Mucosa of stomach (tissue), 1 donor: ENCODE data around the gene PSRC1.

ENCODE experiments used
- H3K27me3 ChIP-seq: one replicate; pipeline ENCODE4 v1.7.0; 2013; ENCODE audit warnings: mild to moderate bottlenecking, low read length; ENCODE audit not compliant: control insufficient read depth, insufficient read depth
- H3K36me3 ChIP-seq: one replicate; pipeline ENCODE4 v1.7.0; 2013; ENCODE audit warnings: low read length; ENCODE audit not compliant: control insufficient read depth, insufficient read depth
- H3K4me1 ChIP-seq: one replicate; pipeline ENCODE4 v1.7.0; 2013; ENCODE audit warnings: mild to moderate bottlenecking, low read length; ENCODE audit not compliant: control insufficient read depth, insufficient read depth
- H3K4me3 ChIP-seq: one replicate; pipeline ENCODE4 v1.7.0; 2013; ENCODE audit warnings: low read length
- H3K9ac ChIP-seq: one replicate; pipeline ENCODE4 v1.7.0; 2013; ENCODE audit warnings: mild to moderate bottlenecking, low read length, moderate library complexity
- H3K9me3 ChIP-seq: one replicate; pipeline ENCODE4 v1.7.0; 2013; ENCODE audit warnings: mild to moderate bottlenecking, low read length, moderate library complexity; ENCODE audit not compliant: control insufficient read depth
- donor health status: Pancreatic carcinoma.

Gene PSRC1

DNA sequence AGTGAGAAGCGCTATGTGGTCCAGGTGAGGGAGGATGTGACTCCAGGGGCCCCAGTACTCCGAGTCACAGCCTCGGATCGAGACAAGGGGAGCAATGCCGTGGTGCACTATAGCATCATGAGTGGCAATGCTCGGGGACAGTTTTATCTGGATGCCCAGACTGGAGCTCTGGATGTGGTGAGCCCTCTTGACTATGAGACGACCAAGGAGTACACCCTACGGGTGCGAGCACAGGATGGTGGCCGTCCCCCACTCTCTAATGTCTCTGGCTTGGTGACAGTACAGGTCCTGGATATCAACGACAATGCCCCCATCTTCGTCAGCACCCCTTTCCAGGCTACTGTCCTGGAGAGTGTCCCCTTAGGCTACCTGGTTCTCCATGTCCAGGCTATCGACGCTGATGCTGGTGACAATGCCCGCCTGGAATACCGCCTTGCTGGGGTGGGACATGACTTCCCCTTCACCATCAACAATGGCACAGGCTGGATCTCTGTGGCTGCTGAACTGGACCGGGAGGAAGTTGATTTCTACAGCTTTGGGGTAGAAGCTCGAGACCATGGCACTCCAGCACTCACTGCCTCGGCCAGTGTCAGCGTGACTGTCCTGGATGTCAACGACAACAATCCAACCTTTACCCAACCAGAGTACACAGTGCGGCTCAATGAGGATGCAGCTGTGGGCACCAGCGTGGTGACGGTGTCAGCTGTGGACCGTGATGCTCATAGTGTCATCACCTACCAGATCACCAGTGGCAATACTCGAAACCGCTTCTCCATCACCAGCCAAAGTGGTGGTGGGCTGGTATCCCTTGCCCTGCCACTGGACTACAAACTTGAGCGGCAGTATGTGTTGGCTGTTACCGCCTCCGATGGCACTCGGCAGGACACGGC lies 31.4 kb downstream of the PSRC1 start:
- Histone ChIP-seq H3K9ac (no peak overlapping the region), H3K4me1 (peaks cover 27% of the 10 kb centered on the region), H3K27me3 (peaks cover 6% of the 10 kb centered on the region), H3K36me3 (no peaks in the 10 kb centered on the region), H3K4me3 (no peak overlapping the region), H3K9me3 (no peaks in the 10 kb centered on the region)

DNA sequence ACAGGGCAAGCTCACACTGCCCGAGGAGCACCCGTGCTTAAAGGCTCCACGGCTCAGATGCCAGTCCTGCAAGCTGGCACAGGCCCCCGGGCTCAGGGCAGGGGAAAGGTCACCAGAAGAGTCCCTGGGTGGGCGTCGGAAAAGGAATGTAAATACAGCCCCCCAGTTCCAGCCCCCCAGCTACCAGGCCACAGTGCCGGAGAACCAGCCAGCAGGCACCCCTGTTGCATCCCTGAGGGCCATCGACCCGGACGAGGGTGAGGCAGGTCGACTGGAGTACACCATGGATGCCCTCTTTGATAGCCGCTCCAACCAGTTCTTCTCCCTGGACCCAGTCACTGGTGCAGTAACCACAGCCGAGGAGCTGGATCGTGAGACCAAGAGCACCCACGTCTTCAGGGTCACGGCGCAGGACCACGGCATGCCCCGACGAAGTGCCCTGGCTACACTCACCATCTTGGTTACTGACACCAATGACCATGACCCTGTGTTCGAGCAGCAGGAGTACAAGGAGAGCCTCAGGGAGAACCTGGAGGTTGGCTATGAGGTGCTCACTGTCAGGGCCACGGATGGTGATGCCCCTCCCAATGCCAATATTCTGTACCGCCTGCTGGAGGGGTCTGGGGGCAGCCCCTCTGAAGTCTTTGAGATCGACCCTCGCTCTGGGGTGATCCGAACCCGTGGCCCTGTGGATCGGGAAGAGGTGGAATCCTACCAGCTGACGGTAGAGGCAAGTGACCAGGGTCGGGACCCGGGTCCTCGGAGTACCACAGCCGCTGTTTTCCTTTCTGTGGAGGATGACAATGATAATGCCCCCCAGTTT lies 32.3 kb downstream of the PSRC1 start:
- H3K9ac ChIP-seq: no peak overlapping the region
- no peak overlapping the region for H3K4me3 ChIP-seq
- H3K4me1 ChIP-seq: peaks cover 27% of the 10 kb centered on the region
- H3K9me3 ChIP-seq: no peaks in the 10 kb centered on the region
- peaks cover 6% of the 10 kb centered on the region for H3K27me3 ChIP-seq
- H3K36me3 ChIP-seq: no peaks in the 10 kb centered on the region

DNA sequence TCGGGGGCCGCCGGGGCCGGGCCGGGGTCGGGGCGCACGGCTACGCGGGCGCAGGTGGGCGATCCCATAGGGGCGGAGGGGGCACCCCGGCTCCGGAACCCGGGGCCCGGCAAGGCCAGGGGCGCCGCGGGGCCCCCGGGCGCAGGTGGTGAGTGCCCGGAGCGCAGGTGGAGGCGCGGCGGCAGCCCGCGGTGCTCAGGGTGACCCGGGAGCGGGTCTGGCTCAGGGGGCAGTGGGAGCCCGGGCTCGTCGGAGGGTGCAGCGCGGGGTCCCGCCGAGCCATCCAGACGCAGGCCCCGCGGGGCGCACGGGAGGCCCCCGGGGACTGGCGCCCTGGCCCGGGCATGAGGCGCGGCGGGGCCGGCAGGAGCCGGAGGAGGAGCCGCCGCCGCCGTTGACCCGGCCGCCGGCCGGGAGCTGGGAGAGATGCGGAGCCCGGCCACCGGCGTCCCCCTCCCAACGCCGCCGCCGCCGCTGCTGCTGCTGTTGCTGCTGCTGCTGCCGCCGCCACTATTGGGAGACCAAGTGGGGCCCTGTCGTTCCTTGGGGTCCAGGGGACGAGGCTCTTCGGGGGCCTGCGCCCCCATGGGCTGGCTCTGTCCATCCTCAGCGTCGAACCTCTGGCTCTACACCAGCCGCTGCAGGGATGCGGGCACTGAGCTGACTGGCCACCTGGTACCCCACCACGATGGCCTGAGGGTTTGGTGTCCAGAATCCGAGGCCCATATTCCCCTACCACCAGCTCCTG lies 33.1 kb downstream of the PSRC1 start:
- Histone ChIP-seq H3K4me3 (no peak overlapping the region), H3K9me3 (no peaks in the 10 kb centered on the region), H3K4me1 (peaks cover 22% of the 10 kb centered on the region), H3K36me3 (no peaks in the 10 kb centered on the region), H3K27me3 (peaks cover 6% of the 10 kb centered on the region), H3K9ac (no peak overlapping the region)

DNA sequence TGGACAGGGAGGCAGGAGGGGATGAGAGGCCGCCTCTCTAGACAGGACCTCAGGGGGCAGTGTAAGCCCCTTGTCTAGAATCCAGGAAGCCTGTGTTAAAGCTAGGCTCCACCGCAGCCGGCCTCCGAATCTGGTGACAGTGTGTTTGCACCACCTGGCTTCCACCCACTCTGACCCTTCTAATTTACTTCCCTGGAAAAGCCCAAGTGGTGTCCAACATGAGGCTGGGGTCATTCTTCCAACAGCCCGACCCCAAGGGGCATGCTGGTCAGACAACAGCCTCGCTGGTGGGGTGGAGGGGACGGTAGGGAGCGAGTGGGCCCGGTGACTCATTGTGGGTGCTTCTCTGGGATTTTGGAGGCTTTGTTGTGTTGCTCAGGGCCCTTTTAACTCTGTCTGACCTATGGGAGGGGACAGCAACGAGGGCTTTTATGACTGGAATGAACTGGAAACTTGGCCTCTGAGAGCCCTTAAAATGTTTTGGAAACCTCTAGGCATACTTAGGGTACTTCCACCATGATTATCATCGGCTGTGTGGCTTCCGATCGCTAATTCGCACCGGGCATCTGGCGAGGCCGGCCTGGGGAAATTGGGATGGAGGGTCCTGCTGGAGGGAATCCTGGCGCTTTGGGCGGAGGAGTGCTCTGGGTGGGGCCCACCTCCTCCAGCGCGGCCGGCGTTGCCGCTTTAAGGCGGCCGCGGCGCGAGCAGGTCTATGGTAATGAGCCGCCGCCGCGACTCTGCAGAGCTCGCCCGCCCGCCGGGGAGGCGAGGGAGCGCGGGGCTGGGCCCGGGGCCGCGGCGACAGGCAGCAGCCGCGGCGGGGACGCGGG lies 33.9 kb downstream of the PSRC1 start, which contains the start of gene CELSR2:
CELSR2 (plus strand) TSS at position 743 of the 833 bp plus-strand sequence. CDS start 541 bp downstream, outside the sequence.
- Histone ChIP-seq H3K4me3 (no peak within 1 kb of the TSS), H3K4me1 (peaks cover 14% of the 10 kb centered on the region), H3K9ac (no peak within 1 kb of the TSS), H3K36me3 (no peaks in the 10 kb centered on the region), H3K27me3 (peaks cover 6% of the 10 kb centered on the region), H3K9me3 (no peaks in the 10 kb centered on the region)

DNA sequence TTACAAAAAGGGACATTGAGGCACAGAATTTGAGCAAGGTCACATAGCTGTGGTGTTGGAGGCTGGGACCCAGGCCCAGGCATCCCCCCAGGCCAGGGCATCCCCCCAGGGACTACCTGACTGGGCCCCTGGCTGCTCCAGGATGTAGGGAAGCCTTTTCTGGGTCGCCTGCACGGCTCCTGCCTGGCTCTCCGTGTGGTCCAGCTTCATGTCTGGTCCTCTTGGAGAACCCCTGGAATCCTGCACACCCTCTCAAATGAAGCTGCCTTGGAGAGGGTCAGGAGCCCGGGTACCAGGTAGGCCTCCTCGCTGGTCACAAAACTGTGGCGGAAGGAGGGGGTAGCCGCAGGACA lies 34.5 kb downstream of the PSRC1 start:
- Histone ChIP-seq H3K4me3 (no peak overlapping the region), H3K27me3 (peaks cover 6% of the 10 kb centered on the region), H3K4me1 (peaks cover 9% of the 10 kb centered on the region), H3K9me3 (no peaks in the 10 kb centered on the region), H3K9ac (no peak overlapping the region), H3K36me3 (no peaks in the 10 kb centered on the region)

DNA sequence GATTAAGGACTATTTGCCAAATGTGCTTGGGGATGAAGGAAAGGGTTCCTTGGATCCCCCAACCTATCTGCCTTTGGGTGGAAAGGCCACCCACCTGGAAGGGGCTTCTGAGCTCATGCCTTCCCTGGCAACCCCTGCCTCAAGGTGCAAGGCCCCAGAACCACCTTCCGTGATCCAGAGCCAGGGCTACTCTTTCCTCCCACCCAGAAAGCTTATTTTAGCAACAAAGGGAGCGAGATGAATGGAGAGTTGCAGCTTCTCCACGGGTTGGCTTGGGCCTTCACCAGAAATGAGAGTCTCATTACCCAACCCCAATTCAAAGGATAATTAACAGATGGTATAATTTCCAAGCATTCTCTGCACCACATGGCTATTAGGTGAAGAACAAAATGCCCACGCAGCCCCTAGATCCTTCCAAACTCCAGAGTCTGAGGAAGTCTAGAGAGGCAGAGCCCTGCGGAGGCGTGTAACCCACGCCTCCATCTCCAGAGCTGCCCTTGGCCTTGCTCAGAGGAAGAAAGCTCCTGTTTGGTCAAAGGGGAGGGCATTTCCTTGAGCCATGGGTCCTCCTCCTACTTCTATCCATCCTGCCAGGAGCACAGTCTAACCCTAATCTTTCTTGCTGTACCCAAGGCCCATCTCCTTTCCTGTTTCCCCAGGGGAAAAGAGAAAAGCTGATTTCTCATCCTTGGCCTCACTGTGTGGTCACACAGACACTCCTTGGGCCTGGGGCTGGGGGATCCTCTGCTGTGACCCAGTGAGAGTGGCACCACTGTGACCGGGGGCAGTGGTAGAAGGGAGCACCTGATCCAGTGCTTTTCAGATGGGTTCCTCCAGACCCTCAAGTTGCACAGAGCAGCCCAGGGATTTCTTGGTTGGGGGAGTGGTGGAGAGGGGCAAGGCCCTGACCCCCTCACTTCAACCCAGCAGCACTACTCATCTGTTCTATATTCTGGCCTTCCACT lies 35.3 kb downstream of the PSRC1 start:
- Histone ChIP-seq H3K9ac (no peak overlapping the region), H3K4me3 (no peak overlapping the region), H3K36me3 (no peaks in the 10 kb centered on the region), H3K27me3 (peaks cover 7% of the 10 kb centered on the region), H3K9me3 (no peaks in the 10 kb centered on the region), H3K4me1 (peaks cover 9% of the 10 kb centered on the region)

DNA sequence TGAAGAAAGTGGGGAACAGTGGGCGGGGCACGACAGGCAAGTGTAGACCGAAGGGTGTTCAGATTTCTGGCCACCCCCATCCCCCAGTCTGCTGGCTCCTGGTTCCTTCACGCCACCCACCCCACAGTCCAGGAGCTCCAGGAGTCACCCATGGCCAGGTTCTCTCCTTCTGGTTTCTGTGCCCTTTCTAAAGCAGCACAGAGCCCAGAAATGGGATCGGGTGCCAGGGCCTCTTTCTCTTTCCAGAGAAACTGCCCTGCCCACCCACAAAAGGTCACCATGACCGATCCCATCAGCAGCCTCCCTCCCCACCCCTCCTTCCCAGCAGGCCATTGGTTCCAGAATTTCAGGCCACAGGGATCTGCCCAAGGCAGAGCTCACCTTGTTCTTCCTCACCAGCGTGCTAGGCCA lies 36.8 kb downstream of the PSRC1 start:
- H3K4me3 ChIP-seq: no peak overlapping the region
- peaks cover 22% of the 10 kb centered on the region for H3K27me3 ChIP-seq
- no peaks in the 10 kb centered on the region for H3K36me3 ChIP-seq
- peaks cover 15% of the 10 kb centered on the region for H3K4me1 ChIP-seq
- H3K9me3 ChIP-seq: no peaks in the 10 kb centered on the region
- no peak overlapping the region for H3K9ac ChIP-seq

DNA sequence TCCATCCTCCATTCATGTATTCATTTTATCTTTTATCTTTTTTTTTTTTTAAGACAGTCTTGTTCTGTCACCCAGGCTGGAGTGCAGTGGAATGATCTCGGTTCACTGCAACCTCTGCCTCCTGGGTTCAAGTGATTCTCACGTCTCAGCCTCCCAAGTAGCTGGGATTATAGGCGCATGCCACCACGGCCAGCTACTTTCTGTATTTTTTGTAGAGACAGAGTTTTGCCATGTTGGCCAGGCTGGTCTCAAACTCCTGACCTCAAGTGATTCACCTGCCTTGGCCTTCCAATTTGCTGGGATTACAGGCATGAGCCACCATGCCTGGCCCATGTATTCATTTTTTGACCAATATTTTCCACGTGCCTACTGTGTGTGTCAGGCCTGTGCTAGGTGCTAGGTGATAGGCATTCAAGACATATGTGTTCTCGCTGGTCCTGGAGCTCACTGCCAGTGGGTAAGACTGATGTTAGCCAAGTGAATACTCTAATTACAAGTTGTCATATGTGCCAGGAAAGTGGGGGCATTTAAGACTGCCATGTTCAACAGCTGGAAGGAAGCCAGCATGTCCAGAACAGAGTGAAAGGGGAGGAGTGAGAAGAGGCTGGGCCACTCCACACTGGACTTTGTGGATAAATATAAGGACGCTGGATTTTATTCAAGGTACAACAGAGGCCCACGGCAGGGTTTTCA lies 38.9 kb downstream of the PSRC1 start:
- Histone ChIP-seq H3K27me3 (peaks cover 16% of the 10 kb centered on the region), H3K9ac (no peak overlapping the region), H3K9me3 (no peaks in the 10 kb centered on the region), H3K4me1 (peaks cover 24% of the 10 kb centered on the region), H3K36me3 (no peaks in the 10 kb centered on the region), H3K4me3 (no peak overlapping the region)

DNA sequence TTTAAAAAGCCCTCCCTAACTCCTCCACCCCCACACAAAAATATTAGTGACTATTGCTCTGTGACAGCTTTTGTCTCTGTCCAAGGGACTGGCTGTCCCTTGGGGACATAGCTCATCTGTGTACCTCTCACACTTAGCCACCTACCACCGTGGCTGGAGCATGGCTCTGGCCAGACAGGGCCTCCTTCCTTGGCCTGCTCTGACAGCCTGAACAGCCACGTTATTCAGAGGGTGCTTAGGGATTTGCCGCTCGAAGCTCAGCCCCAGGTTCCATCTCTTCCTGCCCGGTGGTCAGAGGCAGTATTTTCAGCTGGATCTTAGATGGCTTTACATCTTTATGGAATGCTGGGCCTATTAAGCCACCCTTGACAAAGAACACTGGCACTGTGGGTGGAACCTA lies 39.7 kb downstream of the PSRC1 start:
- Histone ChIP-seq H3K4me3 (no peak overlapping the region), H3K9ac (no peak overlapping the region), H3K9me3 (no peaks in the 10 kb centered on the region), H3K4me1 (peaks cover 22% of the 10 kb centered on the region), H3K36me3 (no peaks in the 10 kb centered on the region), H3K27me3 (peaks cover 16% of the 10 kb centered on the region)

DNA sequence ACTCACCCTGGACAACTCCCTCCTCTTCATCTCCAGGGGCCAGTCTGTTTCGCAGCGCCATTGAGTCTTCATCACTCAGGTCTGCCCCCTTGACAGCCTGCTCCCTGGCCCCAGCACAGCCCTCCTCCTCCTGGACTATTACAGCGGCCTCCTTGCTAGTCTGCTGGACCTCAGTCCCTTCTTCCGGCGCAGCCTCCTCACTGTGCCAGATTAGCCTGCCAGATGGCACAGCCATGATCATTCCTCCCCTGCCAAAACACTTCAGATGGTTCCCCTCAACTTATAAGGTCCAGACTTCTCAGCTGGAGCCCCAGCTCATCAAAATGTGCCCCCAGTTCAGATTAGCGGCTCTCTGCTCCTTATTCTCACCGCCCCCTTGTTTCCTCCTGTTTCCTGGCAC lies 40.6 kb downstream of the PSRC1 start:
- H3K9ac ChIP-seq: no peak overlapping the region

More for the DNA sequence above, 40.6 kb downstream of the PSRC1 start:
- Histone ChIP-seq H3K36me3 (peaks cover 6% of the 10 kb centered on the region), H3K4me1 (peaks cover 22% of the 10 kb centered on the region), H3K4me3 (no peak overlapping the region), H3K27me3 (peaks cover 16% of the 10 kb centered on the region), H3K9me3 (no peaks in the 10 kb centered on the region)
